ENCODE data around the gene SHISA5. TPM values are rescaled to one million over a fixed set of nuclear protein-coding genes. Genes with fewer than 3 reads are reported as not detected.
"Not testable (repeated sequence)": the region's sequence is repeated elsewhere in the genome, so short reads cannot be mapped to it uniquely, and the experiment has no call there.

Gene SHISA5
- polyA plus RNA-seq, 4 donors, result 101 to 132 (median 107) TPM

DNA sequence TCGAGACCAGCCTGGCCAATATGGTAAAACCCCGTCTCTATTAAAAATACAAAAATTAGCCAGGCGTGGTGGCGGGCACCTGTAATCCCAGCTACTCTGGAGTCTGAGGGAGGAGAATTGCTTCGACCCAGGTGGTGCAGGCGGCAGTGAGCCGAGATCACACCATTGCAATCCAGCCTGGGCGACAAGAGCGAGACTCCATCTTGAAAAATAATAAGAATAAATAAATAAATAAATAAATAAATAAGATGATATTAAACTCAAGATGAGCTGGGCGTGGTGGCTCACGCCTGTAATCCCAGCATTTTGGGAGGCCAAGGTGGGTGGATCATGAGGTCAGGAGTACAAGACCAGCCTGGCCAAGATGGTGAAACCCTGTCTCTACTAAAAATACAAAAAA is 23.1 kb downstream of the SHISA5 start:
- DNase-seq (ENCODE audit: low read depth in 4 of 4, low spot score in 2 of 4), result not testable (repeated sequence)

DNA sequence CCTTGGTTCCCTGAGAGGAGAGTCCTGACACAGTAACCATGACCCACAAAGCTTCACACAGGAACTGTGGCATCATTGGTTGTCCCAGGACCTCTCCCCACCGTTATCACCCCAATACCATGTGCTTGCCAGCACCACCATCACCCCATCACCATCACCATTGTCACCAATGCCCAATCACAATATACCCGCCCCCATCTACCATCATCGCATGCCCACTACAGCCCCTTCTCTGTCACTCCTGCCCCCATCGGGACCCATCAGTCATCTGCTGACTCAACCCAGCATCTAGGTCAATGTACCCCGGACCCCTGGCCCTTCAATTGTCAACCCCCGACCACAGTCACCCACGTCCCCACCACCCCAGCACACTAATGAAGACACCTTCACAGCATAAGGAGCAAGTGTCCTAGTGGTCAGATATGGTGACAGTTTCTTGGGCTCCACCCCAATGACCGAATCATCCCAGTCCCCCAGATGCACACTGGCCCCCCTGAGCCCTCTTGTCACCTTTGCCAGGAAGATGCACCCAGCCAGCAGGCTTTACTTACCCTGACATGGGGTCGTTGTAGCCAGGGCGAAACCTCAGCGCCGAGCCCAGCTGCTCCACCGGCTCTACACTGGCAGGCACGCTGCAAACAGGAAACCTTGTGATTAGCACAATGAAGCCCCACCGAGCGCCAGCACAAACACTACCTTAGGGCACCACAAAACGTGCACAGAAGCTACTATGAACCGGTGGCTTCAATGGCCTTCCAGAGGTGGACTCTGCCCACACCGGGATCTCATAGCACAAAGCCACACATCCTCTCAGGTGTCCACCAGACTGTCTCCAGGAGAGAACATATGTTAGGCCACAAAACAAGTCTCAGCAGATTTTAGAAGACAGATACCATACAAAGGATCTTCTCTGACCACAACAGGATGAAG is 25.1 kb downstream of the SHISA5 start:
- DNase-seq (ENCODE audit: low read depth in 4 of 4, low spot score in 2 of 4), result no peak

DNA sequence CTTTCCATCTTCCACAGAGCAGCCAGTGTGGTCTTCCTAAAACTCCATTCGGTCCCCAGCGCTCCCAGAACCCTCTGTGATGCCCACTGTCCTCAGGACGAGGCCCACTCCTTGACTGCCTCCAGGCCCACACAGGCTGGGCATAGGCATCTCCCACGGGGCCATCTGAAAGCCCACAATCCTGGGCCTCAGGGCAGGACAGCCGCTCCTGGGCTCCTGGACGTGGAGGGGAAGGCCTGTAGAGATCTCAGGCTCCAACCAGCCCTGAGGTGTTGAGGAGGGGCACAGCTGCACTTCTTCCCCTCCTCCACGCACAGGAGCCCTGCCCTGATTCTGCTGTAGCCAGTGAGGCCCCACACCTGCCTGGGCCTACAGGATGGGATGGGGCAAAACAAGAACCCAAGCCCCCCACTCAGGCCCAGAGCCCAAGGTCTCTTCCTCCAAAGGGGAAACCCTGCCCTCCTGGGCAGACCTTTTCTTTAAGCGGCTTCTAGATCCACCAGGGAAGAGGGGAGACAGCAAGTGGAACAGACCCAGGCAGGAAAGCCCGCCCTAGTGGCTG is 25.9 kb downstream of the SHISA5 start:
- DNase-seq (ENCODE audit: low read depth in 4 of 4, low spot score in 2 of 4), result no peak

DNA sequence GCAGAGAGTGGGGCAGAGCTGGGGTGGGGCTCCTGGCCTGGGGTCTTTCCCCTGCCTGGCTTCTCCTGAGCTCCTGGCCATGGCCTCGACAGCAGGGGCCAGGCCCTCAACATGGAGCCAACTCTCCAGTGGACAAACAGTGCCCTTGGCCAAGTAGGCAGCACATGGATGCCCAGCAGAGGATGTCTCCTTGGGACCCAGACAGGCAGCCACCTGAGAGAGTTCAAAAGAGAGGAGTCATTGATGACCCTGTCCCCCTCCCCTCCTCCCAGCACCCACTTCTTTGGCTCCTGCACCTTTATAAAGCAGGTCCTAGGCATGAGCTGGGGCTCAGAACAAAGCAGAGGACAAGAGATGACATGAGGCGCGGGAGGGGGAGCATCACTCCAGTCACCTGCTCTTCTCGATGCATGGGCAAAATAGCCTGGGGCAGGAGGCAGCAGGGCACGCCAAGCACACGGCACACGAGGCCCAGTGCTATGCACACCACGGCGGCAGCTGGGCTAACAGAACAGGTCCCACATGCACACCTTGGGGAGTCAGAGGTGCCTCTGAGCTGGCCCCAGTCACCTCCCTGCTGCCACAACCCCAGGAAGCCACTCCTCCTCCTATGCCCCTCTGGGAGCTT is 27.4 kb downstream of the SHISA5 start:
- DNase-seq (ENCODE audit: low read depth in 4 of 4, low spot score in 2 of 4), result no peak

DNA sequence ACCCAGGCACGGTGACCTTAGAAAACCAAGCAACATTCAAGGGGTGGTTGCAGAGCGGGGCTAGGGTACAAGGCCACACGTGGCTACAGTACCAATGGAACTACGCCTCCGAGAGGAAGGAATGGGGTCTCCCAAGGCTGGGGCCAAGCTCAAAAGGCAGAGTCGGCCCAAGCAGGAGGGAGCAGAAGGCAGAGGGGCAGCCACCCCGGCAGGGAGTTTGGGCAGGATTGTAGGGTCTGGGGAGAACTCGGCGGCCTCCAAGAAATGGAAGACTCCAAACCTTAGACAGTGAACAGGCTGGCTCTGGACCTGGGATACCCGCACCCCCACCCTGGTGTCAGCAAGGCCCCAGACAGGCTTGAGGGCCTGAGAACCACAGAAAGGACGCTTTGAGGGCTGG is 28.8 kb downstream of the SHISA5 start:
- no peak for DNase-seq (ENCODE audit: low read depth in 4 of 4, low spot score in 2 of 4)

DNA sequence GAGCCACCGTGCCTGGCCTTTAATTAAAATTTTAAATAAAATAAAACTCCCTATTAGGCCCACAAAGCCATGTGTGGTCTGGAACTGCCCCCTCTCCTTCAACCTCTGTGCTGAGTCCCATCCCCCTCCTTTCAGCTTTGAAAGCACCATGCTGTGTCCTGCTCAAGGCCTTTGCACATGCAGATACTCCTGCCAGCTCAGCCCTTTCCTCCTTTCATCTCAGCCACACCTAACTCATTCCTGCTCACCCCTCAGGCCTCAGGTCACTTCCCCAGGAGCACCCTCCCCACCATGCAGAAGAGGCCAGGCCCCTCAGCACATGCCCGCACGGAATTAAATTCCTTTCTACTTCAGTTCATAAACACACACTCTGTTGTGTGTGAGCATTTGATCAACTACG is 29.4 kb downstream of the SHISA5 start:
- DNase-seq (ENCODE audit: low read depth in 4 of 4, low spot score in 2 of 4), result no peak

DNA sequence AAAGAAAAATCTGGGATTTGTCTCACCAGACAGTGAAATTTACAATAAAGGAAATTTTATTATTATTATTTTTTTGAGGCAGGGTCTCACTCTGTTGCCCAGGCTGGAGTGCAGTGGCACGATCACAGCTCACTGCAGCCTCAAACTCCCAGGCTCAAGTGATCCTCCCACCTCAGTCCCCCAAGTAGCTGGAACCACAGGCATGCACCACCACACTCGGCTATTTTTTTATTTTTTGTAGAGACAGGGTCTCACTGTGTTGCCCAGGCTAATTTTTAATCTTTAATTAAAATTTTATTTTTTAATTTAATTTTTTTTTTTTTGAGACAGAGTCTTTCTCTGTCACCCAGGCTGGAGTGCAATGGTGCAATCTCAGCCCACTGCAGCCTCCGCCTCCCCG is 29.9 kb downstream of the SHISA5 start:
- DNase-seq (ENCODE audit: low read depth in 4 of 4, low spot score in 2 of 4), result not testable (repeated sequence)

DNA sequence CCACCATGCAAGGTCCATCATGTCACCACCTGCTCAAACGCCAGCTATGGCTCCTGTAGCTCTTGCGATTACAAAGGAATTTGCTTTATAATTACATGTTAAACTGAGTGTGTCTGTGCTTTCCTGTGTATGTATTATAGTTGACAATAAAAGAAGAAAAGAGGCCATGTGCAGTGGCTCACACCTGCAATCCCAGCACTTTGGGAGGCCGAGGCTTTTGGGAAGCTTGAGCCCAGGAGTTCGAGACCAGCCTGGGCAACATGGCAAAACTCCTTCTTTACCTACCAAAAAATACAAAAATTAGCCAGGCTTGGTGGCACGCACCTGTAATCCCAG is 30.4 kb downstream of the SHISA5 start:
- DNase-seq (ENCODE audit: low read depth in 4 of 4, low spot score in 2 of 4), result no peak

DNA sequence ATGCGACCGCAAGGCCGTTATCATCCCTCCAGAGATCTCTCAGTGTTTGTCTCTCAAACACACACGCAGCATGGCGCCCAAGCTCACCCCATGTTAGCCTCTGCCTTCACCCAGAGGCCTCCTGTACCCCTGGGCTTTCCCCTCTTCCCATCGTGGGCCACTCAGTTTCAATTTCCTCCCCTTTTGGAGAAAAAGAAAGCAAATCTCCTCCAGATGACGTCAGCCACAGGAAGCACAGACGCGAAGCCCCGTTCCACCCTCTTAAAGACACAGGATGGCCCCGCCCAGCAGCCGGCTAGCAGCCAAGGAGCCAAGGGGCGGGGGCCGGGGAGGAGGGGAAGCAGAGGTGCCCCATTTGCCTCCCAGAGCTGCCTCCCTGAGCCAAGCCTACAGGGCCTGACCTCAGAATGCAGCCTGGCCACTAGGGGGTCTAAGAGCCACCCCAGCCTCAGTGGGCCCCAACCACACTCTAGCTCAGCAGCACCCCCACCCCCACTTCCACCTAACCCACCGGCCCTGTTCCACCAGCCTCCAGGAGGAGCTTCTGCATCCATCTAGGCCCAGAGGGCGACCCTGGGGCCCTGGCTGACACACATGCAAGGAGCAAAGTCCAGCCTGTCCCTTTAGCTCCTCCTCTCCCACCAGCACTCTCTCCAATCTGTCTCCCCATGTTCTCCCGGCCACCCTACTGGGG is 30.9 kb downstream of the SHISA5 start:
- peak; percentile 71 to 86 (median 80) for DNase-seq (ENCODE audit: low read depth in 4 of 4, low spot score in 2 of 4)

DNA sequence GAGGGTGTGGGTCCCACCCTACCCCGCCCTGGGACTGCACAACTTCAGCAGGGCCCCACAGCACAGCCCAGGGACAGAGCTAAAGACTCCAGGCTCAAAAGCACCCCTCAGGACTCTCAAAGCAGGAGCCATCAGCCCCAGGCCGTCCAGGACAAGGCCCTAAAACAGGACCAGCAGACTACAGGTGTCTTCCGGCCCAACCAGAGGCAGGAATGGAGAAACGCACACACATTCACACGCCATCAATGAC is 31.4 kb downstream of the SHISA5 start:
- DNase-seq (ENCODE audit: low read depth in 4 of 4, low spot score in 2 of 4), result no peak

DNA sequence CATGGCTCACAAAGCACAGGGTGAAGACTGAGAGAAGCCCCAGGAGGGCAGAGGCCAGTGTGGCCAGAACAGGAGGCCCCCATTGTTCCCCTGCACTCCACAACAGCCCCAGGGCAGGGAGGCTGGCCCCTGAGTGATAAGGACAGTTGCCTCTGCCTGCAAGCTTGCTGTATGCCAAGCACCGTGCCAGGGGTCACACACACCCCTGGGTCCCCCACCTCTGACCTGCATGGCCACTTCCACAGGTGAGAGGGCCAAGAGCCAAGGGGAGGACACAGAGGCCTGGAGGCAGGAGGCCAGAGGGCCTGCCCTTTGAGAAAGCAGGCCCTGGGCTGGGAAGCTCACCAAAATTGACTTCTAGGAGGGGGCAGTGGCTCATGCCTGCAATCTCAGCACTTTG is 33.7 kb downstream of the SHISA5 start:
- DNase-seq (ENCODE audit: low read depth in 4 of 4, low spot score in 2 of 4), result no peak

DNA sequence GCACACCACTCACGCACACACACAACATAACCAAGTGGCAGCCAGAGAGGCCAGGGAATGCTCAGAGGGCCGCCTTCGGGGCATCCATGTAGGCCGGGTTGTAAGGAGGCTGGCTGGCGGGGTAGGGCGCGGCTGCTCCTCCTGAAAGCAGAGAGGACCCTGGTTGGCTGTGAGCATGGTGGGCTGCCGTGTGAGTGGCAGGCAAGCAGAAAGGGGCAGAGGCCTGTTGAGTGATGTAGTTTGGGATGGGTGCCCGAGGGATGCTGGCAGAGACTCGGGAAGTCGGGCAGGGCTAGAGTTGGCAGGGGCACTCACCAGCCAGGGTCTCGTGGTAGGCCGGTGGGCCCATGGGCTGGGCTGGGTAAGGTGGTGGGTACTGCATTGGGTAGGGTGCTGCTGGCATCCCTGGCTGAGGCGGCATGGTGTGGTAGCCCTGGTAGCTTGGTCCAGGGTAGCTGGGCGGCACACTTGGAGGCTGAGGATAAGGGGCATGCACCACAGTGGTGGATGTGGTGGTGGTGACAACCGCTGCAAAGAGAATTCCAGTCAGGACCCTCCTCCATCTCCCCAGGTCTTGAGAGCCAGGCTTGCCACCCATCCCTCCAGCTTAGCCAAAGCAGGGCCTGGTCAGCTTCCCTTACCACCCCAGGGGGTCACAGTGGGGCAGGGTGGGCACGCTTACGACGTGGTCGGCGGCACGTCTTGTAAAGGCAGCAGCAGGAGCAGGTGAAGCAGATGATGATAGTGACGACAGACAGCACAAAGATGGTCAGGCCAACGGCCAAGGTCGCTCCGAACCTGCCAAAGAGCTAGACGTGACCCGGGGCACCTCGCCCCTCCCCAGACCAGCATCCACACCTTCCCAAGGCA is 34.7 kb downstream of the SHISA5 start:
- no peak for DNase-seq (ENCODE audit: low read depth in 4 of 4, low spot score in 2 of 4)

DNA sequence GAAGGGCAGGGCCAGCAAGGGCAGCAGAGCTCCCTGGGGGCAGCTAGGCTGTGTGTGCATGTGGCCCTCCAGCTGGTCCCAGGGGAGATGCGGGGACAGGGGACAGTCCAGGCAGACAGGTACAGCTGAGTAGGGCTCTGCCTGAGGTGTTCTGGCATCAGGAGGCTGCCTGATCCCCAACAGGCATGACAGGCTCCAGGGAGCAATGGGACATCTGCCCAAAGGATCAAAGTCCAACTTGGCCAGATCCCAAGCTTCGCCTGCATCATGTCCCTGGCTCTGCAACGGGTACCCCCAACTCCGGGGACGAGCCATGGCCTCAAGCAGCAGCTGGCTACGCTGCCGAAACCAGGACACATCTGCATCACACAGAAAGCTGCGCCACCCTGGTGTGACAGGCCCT is 35.6 kb downstream of the SHISA5 start:
- no peak for DNase-seq (ENCODE audit: low read depth in 4 of 4, low spot score in 2 of 4)

DNA sequence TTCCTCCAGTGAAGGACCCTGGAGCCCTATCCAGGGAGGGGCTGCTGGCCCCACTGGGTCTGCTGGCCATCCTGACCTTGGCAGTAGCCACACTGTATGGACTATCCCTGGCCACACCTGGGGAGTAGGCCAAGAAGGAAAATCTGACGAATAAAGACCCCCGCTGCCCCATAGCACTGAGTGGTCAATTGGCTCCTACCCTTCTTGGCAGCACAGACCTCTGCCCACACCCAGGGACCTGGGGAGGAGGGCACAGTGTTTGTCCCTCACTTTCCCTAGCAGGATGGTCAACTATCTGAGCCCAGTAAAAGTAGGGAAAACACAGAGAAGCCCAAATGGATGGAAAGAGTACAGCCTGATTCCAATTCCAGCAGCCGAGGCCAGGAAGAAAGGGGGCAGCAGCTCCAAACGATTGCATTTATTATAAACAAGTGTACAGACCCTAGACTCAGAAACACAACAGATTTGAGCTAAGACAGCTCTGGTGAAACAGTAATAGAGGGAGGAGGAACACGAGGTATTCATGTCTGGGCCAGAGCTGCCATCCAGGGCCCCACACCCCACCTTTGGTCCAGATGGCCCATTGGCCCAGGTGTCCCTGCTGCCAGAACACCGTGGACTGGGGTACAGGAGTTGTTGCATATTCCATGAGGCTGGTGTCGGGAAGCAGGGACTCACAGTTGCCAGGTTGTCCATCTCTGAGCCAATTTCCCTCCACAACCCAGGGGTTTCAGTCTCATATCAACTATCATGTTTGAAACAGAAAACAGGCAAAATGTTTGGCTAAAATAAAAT is 36.3 kb downstream of the SHISA5 start:
- DNase-seq (ENCODE audit: low read depth in 4 of 4, low spot score in 2 of 4), result no peak

DNA sequence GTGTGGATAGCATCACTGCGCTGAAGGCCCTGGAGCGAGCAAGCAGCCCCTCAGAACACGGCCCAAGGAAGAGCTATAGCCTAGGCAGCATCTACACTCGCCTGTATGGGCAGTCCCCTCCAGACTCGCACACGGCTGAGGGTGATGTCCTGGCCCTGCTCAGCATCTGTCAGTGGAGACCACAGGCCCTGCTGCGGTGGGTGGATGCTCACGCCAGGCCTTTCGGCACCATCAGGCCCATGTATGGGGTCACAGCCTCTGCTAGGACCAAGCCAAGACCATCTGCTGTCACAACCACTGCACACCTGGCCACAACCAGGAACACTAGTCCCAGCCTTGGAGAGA is 36.9 kb downstream of the SHISA5 start:
- DNase-seq (ENCODE audit: low read depth in 4 of 4, low spot score in 2 of 4), result no peak

DNA sequence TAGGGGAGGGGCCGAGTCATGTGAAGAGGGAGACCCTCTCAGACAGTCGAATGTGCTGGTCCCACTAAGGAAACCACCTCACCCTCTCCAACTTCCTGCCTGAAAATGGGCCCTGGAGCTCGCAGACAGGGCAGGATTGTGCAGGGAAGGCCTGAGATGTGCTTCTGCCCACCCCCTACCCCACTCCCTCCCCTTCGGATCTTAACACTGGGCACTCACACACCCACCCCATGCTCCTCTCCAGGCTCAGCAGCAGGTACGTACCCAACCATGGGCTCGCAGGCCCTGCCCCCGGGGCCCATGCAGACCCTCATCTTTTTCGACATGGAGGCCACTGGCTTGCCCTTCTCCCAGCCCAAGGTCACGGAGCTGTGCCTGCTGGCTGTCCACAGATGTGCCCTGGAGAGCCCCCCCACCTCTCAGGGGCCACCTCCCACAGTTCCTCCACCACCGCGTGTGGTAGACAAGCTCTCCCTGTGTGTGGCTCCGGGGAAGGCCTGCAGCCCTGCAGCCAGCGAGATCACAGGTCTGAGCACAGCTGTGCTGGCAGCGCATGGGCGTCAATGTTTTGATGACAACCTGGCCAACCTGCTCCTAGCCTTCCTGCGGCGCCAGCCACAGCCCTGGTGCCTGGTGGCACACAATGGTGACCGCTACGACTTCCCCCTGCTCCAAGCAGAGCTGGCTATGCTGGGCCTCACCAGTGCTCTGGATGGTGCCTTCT is 37.4 kb downstream of the SHISA5 start:
- DNase-seq (ENCODE audit: low read depth in 4 of 4, low spot score in 2 of 4), result no peak

DNA sequence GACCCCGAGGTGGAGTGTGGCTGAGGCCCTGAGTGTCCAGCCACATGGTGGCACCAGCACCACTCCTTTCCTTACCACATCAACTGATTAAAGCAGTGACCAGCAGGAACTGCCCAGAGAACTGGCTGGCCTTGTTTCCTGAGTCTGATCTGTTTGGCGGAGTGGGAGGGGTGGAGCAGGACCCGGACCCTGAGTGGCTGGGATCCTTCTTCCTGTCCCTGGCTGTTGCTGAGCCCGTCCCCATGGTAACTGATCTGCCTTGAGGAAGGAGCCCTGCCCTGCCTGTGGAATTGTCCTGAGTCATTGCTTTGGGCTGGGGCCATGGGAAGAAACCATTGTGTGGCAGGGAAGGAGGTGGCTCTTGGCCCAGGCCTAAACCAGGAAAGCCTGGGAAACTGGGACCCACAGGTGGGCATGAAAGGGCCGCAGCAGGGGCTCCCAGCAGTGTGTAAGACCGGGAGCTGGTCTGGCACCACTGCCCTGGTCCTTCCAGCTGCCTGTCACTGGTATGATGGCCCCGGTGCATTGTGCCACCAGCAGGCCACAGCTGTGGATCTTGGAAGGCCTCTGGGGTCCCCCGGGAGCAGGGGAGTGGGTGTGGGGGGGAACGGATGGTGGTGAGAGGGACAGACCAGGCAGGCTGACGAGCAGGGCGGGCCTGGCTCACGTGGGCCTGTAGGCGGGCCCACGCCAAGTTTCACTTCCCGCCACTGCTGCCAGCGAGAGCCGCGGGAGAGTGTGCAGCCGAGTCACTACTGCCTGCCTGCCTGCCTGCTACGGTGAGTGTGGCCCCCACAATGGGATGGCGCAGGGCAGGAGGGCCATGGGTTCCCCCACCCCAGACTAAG is 38.2 kb downstream of the SHISA5 start:
- DNase-seq (ENCODE audit: low read depth in 4 of 4, low spot score in 2 of 4), result peak; percentile 90 to 98 (median 93)

DNA sequence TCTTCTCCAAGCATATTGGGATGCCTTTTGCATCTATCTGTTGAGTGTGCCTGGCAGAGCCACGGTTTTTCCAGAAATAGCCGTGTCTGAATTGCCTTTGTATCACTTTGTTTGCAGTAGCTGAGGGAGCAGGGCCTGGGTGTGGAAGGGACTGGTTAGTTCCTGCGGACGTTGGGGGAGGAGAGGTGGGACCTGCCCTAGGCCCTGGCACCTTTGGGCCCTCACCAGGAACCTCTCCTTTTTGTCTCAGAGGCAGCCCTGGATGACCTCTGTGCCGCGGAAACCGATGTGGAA is 38.8 kb downstream of the SHISA5 start:
- DNase-seq (ENCODE audit: low read depth in 4 of 4, low spot score in 2 of 4), result no peak

Data from left renal cortex interstitium (tissue), 4 donors.